ENCODE data around the gene CABCOCO1. TPM values are rescaled to one million over a fixed set of nuclear protein-coding genes. Genes with fewer than 3 reads are reported as not detected.
"Not testable (repeated sequence)": the region's sequence is repeated elsewhere in the genome, so short reads cannot be mapped to it uniquely, and the experiment has no call there.

CABCOCO1 gene
- total RNA-seq, 4 donors from 2014 or later, result 0.65 TPM; not detected in 3

DNA sequence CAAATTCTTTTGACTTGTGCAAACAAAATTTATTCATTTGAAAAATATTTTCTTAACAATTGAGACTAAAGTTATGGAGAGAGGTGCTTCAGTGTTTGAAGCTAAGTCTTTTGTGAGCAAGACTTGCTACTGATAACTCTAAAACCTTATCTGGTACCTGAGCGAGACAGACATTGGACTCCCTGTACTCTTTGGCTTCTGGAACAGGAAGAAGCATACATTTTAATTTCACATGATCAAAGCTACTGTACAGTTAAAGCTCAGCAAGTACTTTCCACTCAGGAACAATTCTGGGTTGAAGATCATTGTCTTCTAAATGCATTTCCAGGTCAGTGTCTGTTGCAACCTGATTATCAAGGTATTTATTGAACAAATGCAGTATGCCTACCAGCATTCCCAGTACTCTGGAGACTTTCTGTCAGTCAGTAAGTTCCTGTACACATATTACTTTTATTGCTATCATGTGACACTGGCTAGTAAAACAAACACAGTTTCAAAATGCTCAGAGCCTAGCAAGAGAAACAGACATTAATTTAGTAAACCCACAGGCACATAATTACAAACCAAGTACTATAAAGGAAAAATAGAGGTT is 42.4 kb downstream of the CABCOCO1 start:
- TF ChIP-seq, protein P1, sequence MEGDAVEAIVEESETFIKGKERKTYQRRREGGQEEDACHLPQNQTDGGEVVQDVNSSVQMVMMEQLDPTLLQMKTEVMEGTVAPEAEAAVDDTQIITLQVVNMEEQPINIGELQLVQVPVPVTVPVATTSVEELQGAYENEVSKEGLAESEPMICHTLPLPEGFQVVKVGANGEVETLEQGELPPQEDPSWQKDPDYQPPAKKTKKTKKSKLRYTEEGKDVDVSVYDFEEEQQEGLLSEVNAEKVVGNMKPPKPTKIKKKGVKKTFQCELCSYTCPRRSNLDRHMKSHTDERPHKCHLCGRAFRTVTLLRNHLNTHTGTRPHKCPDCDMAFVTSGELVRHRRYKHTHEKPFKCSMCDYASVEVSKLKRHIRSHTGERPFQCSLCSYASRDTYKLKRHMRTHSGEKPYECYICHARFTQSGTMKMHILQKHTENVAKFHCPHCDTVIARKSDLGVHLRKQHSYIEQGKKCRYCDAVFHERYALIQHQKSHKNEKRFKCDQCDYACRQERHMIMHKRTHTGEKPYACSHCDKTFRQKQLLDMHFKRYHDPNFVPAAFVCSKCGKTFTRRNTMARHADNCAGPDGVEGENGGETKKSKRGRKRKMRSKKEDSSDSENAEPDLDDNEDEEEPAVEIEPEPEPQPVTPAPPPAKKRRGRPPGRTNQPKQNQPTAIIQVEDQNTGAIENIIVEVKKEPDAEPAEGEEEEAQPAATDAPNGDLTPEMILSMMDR (IDR thresholded peaks at IDR 0.05), result no peak
- ATAC-seq (ENCODE audit: low FRiP score) (no peak), DNase-seq (ENCODE audit: low spot score) (no peak)

DNA sequence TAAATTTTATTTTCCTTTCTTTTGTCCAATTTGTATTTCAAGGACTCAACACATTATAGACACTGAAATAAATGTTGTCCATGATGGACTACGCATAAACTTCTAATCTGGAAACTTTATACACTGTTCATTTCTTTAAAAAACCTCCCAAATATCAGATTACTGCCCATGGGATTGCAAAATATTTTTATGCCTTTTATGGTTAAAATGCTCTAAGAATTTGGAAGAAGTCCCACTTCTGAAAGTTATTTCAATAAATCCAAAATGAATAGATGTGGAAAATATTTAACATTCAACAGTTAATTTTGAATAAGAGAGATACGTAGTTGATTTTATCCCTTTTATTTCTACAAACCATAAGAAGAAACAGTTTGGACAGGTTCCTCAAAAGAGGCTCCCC is 46.1 kb downstream of the CABCOCO1 start:
- TF ChIP-seq, protein P1 (IDR thresholded peaks at IDR 0.05), result no peak
- no peak for ATAC-seq (ENCODE audit: low FRiP score)
- no peak for DNase-seq (ENCODE audit: low spot score)

DNA sequence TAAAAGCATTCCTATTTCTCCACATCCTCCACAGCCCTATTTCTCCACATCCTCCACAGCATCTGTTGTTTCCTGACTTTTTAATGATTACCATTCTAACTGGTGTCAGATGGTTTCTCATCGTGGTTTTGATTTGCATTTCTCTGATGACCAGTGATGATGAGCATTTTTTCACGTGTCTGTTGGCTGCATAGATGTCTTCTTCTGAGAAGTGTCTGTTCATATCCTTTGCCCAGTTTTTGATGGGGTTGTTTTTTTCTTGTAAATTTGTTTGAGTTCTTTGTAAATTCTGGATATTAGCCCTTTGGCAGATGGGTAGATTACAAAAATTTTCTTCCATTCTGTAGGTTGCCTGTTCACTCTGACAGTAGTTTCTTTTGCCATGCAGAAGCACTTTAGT is 49.4 kb downstream of the CABCOCO1 start:
- not testable (repeated sequence) for ATAC-seq (ENCODE audit: low FRiP score)

DNA sequence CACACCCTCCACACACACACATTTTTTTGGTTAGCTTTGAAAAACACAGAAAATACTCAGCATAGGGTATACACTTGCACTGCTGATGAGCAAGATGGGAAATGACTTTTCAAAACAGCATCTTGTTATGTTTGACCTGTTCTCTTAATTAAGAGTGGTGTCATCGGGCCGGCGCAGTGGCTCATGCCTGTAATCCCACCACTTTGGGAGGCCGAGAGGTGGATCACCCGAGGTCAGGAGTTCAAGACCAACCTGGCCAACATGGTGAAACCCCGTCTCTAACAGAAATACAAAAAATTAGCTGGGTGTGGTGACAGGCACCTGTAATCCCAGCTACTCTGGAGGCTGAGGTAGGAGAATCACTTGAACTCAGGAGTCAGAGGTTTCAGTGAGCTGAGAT is 56.7 kb downstream of the CABCOCO1 start:
- ATAC-seq (ENCODE audit: low FRiP score); DNase-seq (ENCODE audit: low spot score): not testable (repeated sequence)

More for the DNA sequence above, 49.4 kb downstream of the CABCOCO1 start:
- DNase-seq (ENCODE audit: low spot score), result not testable (repeated sequence)

DNA sequence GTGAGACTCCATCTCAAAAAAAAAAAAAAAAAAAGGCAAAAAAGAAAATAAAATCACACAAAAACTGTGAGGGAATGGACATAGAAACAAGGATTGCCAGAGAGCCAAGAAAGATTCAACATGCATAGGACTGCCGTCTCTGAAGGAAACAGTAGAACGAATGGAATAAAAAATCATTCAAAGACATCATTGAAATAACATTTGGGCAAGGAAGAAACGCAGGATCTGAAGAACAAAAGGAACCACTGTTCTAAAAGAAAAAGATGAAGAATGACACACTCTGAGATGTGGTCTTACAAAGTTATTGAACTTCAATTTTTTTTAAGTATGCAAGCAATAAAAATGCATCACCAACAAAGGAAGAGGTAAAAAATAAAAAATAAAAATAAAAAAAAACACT is 57.2 kb downstream of the CABCOCO1 start:
- ATAC-seq (ENCODE audit: low FRiP score) (no peak), DNase-seq (ENCODE audit: low spot score) (no peak)
- TF ChIP-seq, protein P1 (IDR thresholded peaks at IDR 0.05), result no peak

DNA sequence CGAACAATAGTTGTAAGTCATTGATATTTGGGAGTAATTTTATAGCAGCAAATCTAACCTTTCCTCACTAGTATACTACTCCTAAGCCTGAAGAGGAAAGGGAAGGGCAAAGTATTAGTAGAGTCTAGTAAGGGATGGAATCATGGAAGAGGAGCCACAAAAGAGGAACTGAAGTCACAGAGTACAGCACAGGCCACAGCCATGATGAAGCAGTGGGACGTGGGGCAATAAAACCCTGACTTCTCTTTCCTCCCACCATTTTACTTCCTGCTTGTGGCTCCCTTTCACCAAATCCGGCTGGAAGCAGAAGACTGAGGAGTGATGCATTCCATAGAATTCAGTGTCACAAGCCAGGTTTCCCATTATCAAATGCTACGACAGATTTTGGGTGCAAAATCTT is 58.7 kb downstream of the CABCOCO1 start:
- no peak for DNase-seq (ENCODE audit: low spot score)

DNA sequence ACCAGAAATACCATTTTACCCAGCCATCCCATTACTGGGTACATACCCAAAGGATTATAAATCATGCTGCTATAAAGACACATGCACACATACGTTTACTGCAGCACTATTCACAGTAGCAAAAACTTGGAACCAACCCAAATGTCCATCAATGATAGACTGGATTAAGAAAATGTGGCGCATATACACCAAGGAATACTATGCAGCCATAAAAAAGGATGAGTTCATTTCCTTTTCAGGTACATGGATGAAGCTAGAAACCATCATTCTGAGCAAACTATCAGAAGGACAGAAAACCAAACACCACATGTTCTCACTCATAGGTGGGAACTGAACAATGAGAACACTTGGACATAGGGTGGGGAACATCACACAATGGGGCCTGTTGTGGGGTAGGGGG is 62.5 kb downstream of the CABCOCO1 start:
- DNase-seq (ENCODE audit: low spot score); ATAC-seq (ENCODE audit: low FRiP score): not testable (repeated sequence)

More for the DNA sequence above, 58.7 kb downstream of the CABCOCO1 start:
- TF ChIP-seq, protein P1 (IDR thresholded peaks at IDR 0.05), result no peak
- ATAC-seq (ENCODE audit: low FRiP score), result no peak

DNA sequence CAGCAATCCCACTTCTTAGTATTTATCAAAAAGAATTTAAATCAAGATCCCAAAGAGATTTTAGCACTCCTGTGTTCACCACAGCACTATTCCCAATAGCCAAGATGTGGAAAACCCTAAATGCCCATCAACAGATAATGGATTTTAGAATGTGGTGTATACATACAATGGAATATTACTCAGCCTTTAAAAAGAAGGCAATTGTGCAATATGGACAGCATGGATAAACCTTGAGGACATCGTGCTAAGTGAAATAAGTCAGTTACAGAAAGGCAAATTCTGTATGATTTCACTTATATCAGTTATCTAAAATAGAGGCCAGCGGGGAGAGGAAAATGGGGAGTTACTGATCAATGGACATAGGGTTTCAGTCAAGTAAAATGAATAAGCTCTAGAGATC is 66.9 kb downstream of the CABCOCO1 start:
- DNase-seq (ENCODE audit: low spot score), result no peak
- TF ChIP-seq, protein P1 (IDR thresholded peaks at IDR 0.05), result no peak
- no peak for ATAC-seq (ENCODE audit: low FRiP score)

DNA sequence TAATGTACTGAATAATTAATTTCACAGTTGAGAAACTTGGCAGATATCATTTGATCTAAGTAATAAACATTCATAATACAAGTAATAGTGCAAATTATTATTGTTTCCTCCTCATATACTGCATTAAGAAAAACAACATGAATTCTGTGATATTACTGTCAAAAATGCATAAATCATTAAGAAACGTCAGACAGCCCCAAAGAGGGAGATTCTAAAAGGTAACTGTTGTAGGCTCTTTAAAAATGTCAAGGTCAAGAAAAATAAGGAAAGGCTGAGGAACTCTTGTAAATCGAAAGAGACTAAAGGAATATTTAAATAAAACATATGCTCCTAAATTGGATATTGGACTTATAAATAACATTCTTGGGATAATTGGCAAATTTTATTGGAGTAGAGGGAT is 67.9 kb downstream of the CABCOCO1 start:
- no peak for ATAC-seq (ENCODE audit: low FRiP score)
- TF ChIP-seq, protein P1 (IDR thresholded peaks at IDR 0.05), result no peak
- no peak for DNase-seq (ENCODE audit: low spot score)

Data from omental fat pad (tissue), 4 donors.